Naive thymus-derived CD8-positive, alpha-beta T cell (primary cell): ENCODE measurements around the gene SLC16A9. TPM values are rescaled to one million over a fixed set of nuclear protein-coding genes. Genes with fewer than 3 reads are reported as not detected.
A peak's percentile ranks its signal among the peaks of the same experiment; 100 is the strongest.

Experiments
- ATAC-seq, 2 donors: fragments of 150-1000 bp; cut with Tn5 transposase in 1 of 2; sonication (Bioruptor Pico), chemical (Tn5 transposase) in 1 of 2; 1 replicate in 1 of 2; 2 replicates in 1 of 2; pipeline ENCODE4 v1.10.0; 2021; ENCODE audit warnings: mild to moderate bottlenecking in 2 of 2, moderate library complexity in 2 of 2
- POLR2A ChIA-PET: fragments of 350-600 bp; sonication (Branson Sonifier 250); formaldehyde crosslinking; loops from one replicate; lab custom pipeline; 2021; ENCODE audit warnings: antibody characterized with exemption; lab: Charles Lee
- DNase-seq, 10 donors: peaks; one replicate each; pipeline versions ENCODE4 v3.0.0 to v3.0.0-alpha.2; 2020 to 2022
- H3K27ac Mint-ChIP-seq, 10 donors: one replicate each; pipeline ENCODE4 v1.8.0; 2020 to 2022; ENCODE audit warnings: mild to moderate bottlenecking in 10 of 10, mixed read lengths in 10 of 10, moderate library complexity in 4 of 10, inconsistent platforms in 1 of 10
- H3K27me3 Mint-ChIP-seq, 5 donors: one replicate each; pipeline ENCODE4 v1.8.0; 2021 to 2022; ENCODE audit warnings: mixed read lengths in 5 of 5
- H3K36me3 Mint-ChIP-seq, 3 donors: one replicate each; pipeline ENCODE4 v1.8.0; 2020 to 2022; ENCODE audit warnings: mixed read lengths in 3 of 3, mild to moderate bottlenecking in 2 of 3, inconsistent platforms in 1 of 3
- H3K4me1 Mint-ChIP-seq, 4 donors: one replicate each; pipeline ENCODE4 v1.8.0; 2021 to 2022; ENCODE audit warnings: mixed read lengths in 4 of 4
- H3K4me3 Mint-ChIP-seq, 10 donors: one replicate each; pipeline ENCODE4 v1.8.0; 2020 to 2022; ENCODE audit warnings: mild to moderate bottlenecking in 10 of 10, mixed read lengths in 10 of 10, moderate library complexity in 6 of 10, inconsistent platforms in 1 of 10
- H3K9me3 Mint-ChIP-seq, 9 donors: one replicate each; pipeline ENCODE4 v1.8.0; 2020 to 2022; ENCODE audit warnings: mixed read lengths in 9 of 9, mild to moderate bottlenecking in 3 of 9, inconsistent platforms in 1 of 9, moderate library complexity in 1 of 9
- polyA plus RNA-seq, 3 donors: library from polyadenylated mRNA; unstranded; fragments of 300-500 nt; fragmentation: Illumina TruSeq; gene quantifications; one replicate each; pipeline ENCODE4 v1.2.3, GENCODE V29; 2021
- total RNA-seq, 8 experiments: library from RNA in 2 of 8; stranded (reverse) in 2 of 8; gene quantifications; one replicate each; pipeline ENCODE4 v1.2.3 and lab custom pipeline; 2021 to 2026

SLC16A9 gene
- total and polyA plus RNA-seq, 5 experiments from 2014 or later: not detected

DNA sequence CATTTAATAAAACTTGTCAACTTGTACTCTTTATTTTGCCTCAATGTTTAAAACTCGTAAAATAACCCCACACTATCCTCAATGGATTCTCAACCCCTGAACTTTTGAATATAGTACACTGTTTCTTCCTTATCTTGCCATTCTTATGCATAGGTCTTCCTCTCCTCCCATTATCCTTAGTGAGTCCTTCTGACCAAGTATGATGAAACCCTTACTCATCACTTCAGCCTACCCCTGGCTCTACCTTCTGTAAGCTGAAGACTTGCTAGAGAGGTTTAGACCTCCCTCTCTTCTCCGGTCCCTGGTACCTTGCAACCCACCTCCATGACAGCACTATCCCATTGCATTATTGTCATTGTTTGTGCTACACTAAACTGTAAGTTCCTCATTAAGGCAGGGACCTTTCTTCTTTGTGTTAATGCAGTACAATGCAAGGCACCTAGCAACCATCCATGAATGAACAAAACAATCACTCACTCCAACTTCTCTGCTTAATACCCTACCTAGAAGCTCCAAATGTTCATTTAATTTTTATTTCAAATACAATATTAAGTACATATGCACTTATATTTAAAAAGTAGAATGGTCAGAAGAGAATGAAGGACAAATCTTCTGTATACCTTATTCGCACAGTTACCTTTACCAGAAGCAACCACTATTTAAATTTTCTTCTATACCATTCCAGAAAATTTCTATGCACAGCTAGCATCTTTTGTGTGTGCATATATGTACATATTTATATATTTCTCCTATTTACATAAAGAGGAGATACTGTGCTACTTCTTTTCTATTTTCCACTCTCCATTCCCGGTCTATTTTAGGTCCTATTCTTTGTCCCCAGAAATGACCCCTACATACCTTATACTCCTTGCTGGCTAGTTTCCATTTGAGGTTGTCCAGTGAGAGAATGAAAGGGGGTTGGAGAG is 77.5 kb downstream of the SLC16A9 start:
- POLR2A ChIA-PET: no interaction called here

DNA sequence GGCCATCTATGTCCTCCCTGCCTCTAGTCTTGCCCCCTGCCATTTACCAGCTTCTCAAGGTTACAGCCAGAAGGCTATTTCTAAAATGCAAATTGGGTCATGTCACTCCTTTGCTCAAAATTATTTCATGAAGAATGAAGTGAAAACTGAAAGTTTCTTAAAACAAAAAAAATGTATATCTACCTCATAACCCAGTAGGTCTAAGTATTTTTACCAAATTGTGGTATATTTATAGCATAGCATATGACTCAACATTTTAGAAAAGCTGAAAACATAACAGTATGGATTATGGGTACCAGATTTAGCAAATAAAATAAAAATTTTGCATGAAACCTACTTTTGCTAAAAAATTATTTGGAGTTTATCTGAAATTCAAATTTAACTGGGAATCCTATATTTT is 78.4 kb downstream of the SLC16A9 start:
- H3K4me3 Mint-ChIP-seq: no peak overlapping the region
- no peaks in the 10 kb centered on the region for H3K36me3 Mint-ChIP-seq
- no peak overlapping the region for H3K27ac Mint-ChIP-seq
- DNase-seq (no peak), ATAC-seq (no peak)
- H3K27me3 Mint-ChIP-seq: peaks cover 3 to 11% (median 6%) of the 10 kb centered on the region in 5 donors
- peaks cover 0 to under 1% (median 0%) of the 10 kb centered on the region in 4 donors for H3K4me1 Mint-ChIP-seq
- POLR2A ChIA-PET: no interaction called here
- no peaks in the 10 kb centered on the region for H3K9me3 Mint-ChIP-seq

More for the DNA sequence above, 77.5 kb downstream of the SLC16A9 start:
- H3K27me3 Mint-ChIP-seq: peaks cover 5 to 15% (median 11%) of the 10 kb centered on the region in 5 donors
- DNase-seq: no peak
- H3K36me3 Mint-ChIP-seq: no peaks in the 10 kb centered on the region
- H3K27ac Mint-ChIP-seq: peak overlapping the region in 1 of 10 donors; percentile 58
- H3K9me3 Mint-ChIP-seq: peaks cover 0 to 2% (median 0%) of the 10 kb centered on the region in 9 donors
- no peak for ATAC-seq
- H3K4me1 Mint-ChIP-seq: no peaks in the 10 kb centered on the region
- no peak overlapping the region for H3K4me3 Mint-ChIP-seq

DNA sequence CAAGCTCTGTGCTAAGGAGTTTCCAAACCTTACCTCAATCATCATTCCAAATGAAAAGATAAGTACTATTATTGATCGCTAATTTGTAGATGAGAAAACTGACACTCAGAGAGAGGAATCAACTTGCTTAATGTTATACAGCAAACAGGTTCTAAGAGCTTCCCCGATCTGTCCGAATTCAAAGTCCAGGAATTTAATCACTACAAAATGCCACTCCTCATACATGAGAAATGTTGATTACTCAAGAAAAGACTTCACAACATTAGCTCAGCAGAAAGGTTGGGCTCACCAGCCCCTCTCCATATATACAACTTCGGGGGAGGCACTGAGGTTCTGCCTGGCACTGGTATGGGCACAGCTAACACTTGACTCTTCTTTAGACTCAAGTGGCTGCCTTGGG is 80.7 kb downstream of the SLC16A9 start:
- peaks cover 0 to 6% (median 3%) of the 10 kb centered on the region in 5 donors for H3K27me3 Mint-ChIP-seq
- H3K4me1 Mint-ChIP-seq: peaks cover 2 to 5% (median 3%) of the 10 kb centered on the region in 4 donors
- H3K4me3 Mint-ChIP-seq: no peak overlapping the region
- H3K9me3 Mint-ChIP-seq: no peaks in the 10 kb centered on the region
- H3K27ac Mint-ChIP-seq: no peak overlapping the region
- no peaks in the 10 kb centered on the region for H3K36me3 Mint-ChIP-seq
- DNase-seq: no peak
- no peak for ATAC-seq
- POLR2A ChIA-PET: no interaction called here

DNA sequence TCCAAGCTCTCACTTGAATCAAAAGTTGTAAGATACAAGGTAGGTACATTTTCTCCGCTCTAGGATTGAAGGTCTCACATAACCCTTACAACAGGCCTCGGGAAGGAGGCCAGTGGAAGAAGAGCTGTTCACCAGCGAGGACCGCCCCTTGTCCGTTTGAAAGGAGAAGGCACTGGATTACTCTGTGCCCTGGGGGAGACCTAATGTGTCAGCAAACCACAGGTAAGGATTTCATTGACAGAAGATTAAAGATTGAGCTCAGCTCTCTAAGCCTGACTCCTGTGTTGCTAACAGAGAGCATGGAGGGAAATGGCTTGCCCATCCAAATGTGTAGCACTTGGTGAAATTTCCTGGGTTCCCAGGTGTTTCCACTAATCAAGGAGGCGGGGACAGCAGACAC is 81.2 kb downstream of the SLC16A9 start:
- no peak for ATAC-seq
- no peak overlapping the region for H3K27ac Mint-ChIP-seq
- H3K9me3 Mint-ChIP-seq: no peaks in the 10 kb centered on the region
- no peak for DNase-seq
- peaks cover 2 to 5% (median 3%) of the 10 kb centered on the region in 4 donors for H3K4me1 Mint-ChIP-seq
- POLR2A ChIA-PET: no interaction called here
- H3K36me3 Mint-ChIP-seq: no peaks in the 10 kb centered on the region
- H3K4me3 Mint-ChIP-seq: no peak overlapping the region
- peaks cover 0 to 7% (median 3%) of the 10 kb centered on the region in 5 donors for H3K27me3 Mint-ChIP-seq

DNA sequence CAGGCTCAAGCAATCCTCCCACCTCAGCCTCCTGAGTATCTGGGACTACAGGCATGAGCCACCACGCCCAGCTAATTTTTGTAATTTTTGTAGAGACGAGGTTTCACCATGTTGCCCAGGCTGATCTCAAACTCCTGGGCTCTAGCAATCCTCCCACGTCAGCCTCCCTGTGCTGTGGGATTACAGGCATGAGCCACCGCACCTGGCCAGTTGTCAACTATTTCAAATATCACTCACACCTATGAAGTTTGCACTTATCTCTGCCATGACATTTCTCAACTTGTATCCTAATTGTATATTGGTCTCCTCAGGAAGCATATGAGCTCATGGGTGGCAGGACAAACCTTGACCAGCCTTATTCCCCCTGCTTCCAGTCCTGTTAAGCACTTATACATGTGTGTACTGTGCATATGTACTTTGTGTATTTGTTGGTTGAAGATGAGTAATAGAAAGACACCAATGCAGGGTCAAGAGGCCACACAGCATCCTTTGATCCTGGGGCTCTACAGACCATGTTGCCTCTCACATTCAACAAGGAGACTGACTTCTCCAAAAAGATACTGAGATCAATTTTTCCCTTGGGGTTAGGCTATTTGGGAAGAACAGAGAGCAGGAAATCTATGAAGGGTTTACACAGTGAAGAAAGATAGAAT is 82.2 kb downstream of the SLC16A9 start:
- Mint-ChIP-seq H3K4me3 (no peak overlapping the region), H3K9me3 (no peaks in the 10 kb centered on the region), H3K36me3 (no peaks in the 10 kb centered on the region), H3K27ac (no peak overlapping the region), H3K27me3 (peaks cover 0 to 10% (median 2%) of the 10 kb centered on the region in 5 donors), H3K4me1 (peaks cover 2 to 5% (median 3%) of the 10 kb centered on the region in 4 donors)
- DNase-seq (no peak), ATAC-seq (no peak)
- POLR2A ChIA-PET: no interaction called here

DNA sequence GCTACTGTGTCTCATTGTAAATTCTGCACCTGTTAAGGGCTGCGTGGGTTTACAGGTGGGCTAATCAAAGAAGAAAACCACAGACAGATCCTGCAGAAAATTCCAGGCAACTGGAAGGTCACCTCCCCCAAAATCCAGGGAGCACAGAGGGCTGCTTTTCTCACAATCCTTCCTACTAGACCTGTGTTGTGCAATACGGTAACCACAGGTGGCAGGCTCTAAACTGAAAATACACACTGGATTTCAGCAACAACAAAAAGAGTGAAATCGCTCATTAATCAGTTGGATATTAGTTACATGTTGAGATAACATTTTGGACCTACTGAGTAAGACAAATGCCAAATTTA is 83.2 kb downstream of the SLC16A9 start:
- Mint-ChIP-seq H3K4me3 (no peak overlapping the region), H3K36me3 (no peaks in the 10 kb centered on the region), H3K27ac (no peak overlapping the region), H3K27me3 (peaks cover 0 to 7% (median 2%) of the 10 kb centered on the region in 5 donors), H3K9me3 (no peaks in the 10 kb centered on the region), H3K4me1 (peaks cover 2 to 5% (median 4%) of the 10 kb centered on the region in 4 donors)
- DNase-seq (no peak), ATAC-seq (no peak)
- POLR2A ChIA-PET: no interaction called here

DNA sequence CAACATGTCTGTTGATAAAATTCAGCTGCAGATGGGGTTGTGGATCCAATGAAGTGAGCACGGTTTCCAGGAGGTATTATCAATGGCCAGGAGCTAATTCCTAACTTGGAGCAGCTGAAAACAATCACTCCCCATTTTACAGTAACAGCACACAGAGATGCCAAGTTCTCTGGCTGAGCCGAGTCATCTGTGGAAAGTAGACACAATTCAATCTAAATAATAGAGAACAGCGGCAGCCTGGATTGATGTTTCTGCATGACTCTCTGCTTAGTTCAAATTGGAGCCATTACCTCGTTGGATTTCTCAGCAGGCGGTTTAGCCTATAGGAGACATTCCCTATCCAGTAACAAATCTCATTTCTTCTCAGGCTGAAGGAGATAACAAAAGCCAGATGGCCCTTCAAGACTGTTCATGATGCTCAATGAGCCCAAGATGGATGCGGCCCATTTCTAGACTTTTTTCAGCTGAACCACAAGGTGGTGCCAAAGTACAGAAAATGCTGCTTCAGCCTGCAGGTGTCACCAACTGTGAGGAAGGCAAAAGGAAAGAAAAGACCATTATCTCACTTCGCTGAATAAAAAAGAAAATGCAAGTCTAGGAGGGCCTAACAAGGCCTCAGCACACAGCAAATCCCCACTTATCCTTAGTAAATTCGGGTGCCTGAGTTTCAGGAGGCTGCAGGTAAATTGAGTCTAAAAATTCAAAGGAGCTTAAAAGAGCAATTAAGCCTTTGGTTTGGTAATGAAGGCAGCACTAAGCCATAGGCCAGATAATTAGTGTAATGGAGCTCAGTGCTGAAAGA is 83.7 kb downstream of the SLC16A9 start:
- H3K27me3 Mint-ChIP-seq: peaks cover 0 to 7% (median 2%) of the 10 kb centered on the region in 5 donors
- H3K36me3 Mint-ChIP-seq: no peaks in the 10 kb centered on the region
- ATAC-seq (peak; percentile 80), DNase-seq (peak in 9 of 10 donors; percentile 15 to 72 (median 48))
- POLR2A ChIA-PET: no interaction called here
- H3K4me3 Mint-ChIP-seq: no peak overlapping the region
- H3K27ac Mint-ChIP-seq: no peak overlapping the region
- peaks cover 2 to 5% (median 4%) of the 10 kb centered on the region in 4 donors for H3K4me1 Mint-ChIP-seq
- no peaks in the 10 kb centered on the region for H3K9me3 Mint-ChIP-seq

DNA sequence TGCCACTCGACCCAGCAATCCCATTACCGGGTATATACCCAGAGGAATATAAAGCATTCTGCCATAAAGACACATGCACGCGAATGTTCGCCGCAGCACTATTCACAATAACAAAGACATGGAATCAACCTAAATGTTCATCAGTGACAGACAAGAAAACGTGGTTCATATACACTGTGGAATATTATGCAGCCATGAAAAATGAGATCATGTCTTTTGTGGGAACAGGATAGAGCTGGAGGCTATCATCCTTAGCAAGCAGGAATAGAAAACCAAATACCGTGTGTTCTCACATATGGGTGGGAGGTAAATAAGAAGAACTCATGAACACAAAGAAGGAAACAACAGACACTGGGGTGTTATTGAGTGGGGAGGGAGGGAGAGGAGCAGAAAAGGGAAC is 84.7 kb downstream of the SLC16A9 start:
- Mint-ChIP-seq H3K4me1 (peaks cover 2 to 5% (median 4%) of the 10 kb centered on the region in 4 donors), H3K27me3 (peaks cover 0 to 7% (median 2%) of the 10 kb centered on the region in 5 donors), H3K4me3 (no peak overlapping the region), H3K9me3 (no peaks in the 10 kb centered on the region), H3K36me3 (no peaks in the 10 kb centered on the region), H3K27ac (no peak overlapping the region)
- DNase-seq (no peak), ATAC-seq (no peak)
- POLR2A ChIA-PET: no interaction called here

DNA sequence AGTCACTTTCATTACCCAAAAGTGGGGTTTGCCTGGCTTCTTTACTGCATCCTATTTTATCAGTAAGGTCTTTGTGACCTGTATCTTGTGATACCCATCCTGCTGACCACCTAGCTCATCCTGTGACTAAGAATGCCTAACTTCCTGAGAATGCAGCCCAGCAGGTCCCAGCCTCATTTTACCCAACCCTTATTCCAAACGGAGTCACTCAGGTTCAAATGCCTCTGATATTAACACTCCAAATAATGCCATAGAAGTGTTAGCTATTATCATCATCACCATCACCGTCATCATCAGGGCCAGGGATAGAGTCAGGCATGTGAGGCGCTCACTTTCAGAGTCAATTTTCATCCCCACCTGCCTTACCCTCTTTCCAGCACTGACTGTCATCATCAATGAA is 85.5 kb downstream of the SLC16A9 start:
- H3K27ac Mint-ChIP-seq: no peak overlapping the region
- POLR2A ChIA-PET: no interaction called here

DNA sequence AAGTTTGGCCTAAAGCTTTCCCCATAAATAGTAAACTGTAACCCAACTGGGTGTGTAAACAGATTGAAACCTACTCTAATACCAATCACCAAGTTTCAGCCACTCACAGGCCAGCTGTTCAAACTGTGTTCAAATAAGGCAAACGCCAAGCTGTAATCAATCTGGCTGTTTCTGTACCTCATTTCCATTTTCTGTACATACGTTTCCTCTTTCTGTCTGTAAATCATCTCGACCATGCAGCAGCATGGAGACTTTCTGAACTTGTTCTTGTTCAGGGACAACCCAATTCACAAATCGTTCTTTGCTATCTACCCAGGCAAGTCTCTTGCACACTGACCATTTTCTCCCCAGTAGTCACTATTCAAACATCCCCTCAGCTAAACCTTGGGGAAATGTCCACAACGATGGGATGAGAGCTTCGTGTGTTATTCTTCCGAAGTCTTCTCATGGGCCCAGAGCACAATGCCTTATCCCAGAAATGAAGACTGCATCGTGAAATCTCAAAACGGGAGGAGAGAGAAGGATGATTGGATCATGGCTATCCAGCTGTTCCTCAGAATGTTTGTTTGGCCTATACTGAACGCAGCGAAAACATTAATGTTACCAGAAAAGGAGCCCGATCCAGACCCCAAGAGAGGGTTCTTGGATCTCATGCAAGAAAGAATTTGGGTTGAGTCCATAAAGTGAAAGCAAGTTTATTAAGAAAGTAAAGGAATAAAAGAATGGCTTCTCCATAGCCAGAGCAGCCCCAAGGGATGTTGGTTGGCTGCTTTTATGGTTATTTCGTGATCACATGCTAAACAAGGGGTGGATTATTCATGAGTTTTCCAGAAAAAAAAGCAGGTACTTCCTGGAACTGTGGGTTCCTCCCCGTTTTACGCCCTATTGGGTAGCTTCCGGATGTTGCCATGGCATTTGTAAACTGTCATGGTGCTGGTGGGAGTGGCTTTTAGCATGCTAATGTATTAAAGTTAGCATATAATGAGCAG is 86.2 kb downstream of the SLC16A9 start:
- peaks cover 0 to 4% (median 2%) of the 10 kb centered on the region in 5 donors for H3K27me3 Mint-ChIP-seq
- no peaks in the 10 kb centered on the region for H3K9me3 Mint-ChIP-seq
- H3K27ac Mint-ChIP-seq: no peak overlapping the region
- no peak overlapping the region for H3K4me3 Mint-ChIP-seq
- ATAC-seq: no peak
- peaks cover 2 to 5% (median 4%) of the 10 kb centered on the region in 4 donors for H3K4me1 Mint-ChIP-seq
- DNase-seq: no peak
- no peaks in the 10 kb centered on the region for H3K36me3 Mint-ChIP-seq
- POLR2A ChIA-PET: no interaction called here

More for the DNA sequence above, 85.5 kb downstream of the SLC16A9 start:
- DNase-seq (no peak), ATAC-seq (no peak)
- Mint-ChIP-seq H3K9me3 (no peaks in the 10 kb centered on the region), H3K4me1 (peaks cover 2 to 5% (median 4%) of the 10 kb centered on the region in 4 donors), H3K27me3 (peaks cover 0 to 5% (median 2%) of the 10 kb centered on the region in 5 donors), H3K4me3 (no peak overlapping the region), H3K36me3 (no peaks in the 10 kb centered on the region)

DNA sequence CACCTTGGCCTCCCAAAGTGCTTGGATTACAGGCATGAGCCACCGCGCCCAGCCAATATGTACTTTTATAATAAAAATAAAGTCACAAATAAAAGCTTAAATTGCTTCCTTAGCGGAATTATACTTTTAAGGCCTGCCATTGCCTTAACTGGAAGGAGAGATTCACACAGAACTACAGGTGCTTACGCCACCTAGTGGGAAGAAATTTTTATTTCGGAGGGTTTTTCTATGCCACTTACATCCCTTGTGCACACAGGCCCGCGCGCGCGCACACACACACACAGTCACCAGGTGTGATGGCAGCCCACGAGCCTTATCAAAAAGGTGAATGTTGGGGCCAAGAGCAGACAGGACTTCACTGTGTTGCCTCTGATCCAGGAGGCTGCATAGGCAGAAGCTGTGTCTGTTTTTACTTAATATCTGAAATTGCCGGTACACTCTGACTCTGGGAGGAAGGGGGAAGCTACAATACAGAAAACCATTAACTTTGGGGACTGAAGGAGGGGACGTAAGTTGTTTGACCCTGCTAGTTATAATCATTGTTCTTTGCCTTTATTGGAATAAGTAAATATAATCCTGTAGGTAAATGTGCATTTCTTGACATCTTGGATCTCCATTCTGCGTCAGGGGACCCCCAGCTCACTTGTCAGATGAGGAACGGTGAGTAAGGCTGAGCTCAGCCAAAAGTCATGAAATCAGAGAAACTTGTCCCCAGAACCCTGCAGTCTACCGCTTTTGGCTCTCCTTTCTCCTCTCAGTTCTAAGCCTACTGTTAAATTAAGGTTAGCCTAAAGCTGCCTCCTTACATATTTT is 87.1 kb downstream of the SLC16A9 start:
- POLR2A ChIA-PET: no interaction called here

More for the DNA sequence above, 87.1 kb downstream of the SLC16A9 start:
- H3K4me1 Mint-ChIP-seq: peaks cover 2 to 5% (median 4%) of the 10 kb centered on the region in 4 donors
- H3K36me3 Mint-ChIP-seq: no peaks in the 10 kb centered on the region
- no peak for ATAC-seq
- H3K27ac Mint-ChIP-seq: no peak overlapping the region
- H3K27me3 Mint-ChIP-seq: peaks cover 0 to 4% (median 2%) of the 10 kb centered on the region in 5 donors
- H3K9me3 Mint-ChIP-seq: no peaks in the 10 kb centered on the region
- DNase-seq: peak in 5 of 10 donors; percentile 4 to 35 (median 14)
- no peak overlapping the region for H3K4me3 Mint-ChIP-seq
